Measurements from ENCODE around the gene CIB2.

The CIB2 gene

GRCh38 chr15:78065973-78066946 is 65.0 kb downstream of the CIB2 start:
- no peak for DNase-seq (ENCODE audit: low read depth in 3 of 3)

- no peak for DNase-seq (ENCODE audit: low read depth in 3 of 3)
These were observed 65.9 kb downstream of the CIB2 start for GRCh38 chr15:78065284-78065872.

- DNase-seq (ENCODE audit: low read depth in 3 of 3), result no peak
These were observed 66.7 kb downstream of the CIB2 start for GRCh38 chr15:78064544-78064943.

GRCh38 chr15:78063970-78064385 is 67.3 kb downstream of the CIB2 start:
- DNase-seq (ENCODE audit: low read depth in 3 of 3), result no peak

- DNase-seq (ENCODE audit: low read depth in 3 of 3), result no peak
These were observed 68.0 kb downstream of the CIB2 start for GRCh38 chr15:78063217-78063616.

GRCh38 chr15:78061963-78062427 is 69.2 kb downstream of the CIB2 start:
- no peak for DNase-seq (ENCODE audit: low read depth in 3 of 3)

- DNase-seq (ENCODE audit: low read depth in 3 of 3), result no peak
These were observed 71.0 kb downstream of the CIB2 start for GRCh38 chr15:78060232-78060631.

- no peak for DNase-seq (ENCODE audit: low read depth in 3 of 3)
These were observed 72.0 kb downstream of the CIB2 start for GRCh38 chr15:78059110-78059839.

GRCh38 chr15:78058401-78058935 is 72.8 kb downstream of the CIB2 start:
- no peak for DNase-seq (ENCODE audit: low read depth in 3 of 3)

GRCh38 chr15:78057803-78058202 is 73.4 kb downstream of the CIB2 start:
- DNase-seq (ENCODE audit: low read depth in 3 of 3), result no peak

GRCh38 chr15:78056714-78057269 is 74.5 kb downstream of the CIB2 start:
- DNase-seq (ENCODE audit: low read depth in 3 of 3), result no peak

- no peak for DNase-seq (ENCODE audit: low read depth in 3 of 3)
These were observed 75.1 kb downstream of the CIB2 start for GRCh38 chr15:78055919-78056713.

- DNase-seq (ENCODE audit: low read depth in 3 of 3), result no peak
These were observed 76.3 kb downstream of the CIB2 start for GRCh38 chr15:78054966-78055365.
